ENCODE measurements around the gene PKD2L1. TPM values are rescaled to one million over a fixed set of nuclear protein-coding genes. Genes with fewer than 3 reads are reported as not detected.

PKD2L1 gene
- total and polyA plus RNA-seq, 9 of the 15 experiments (the other 6 are each of a cell fraction or from before 2014, with no cell fraction given), result not detected

- TF ChIP-seq E4F1 (CRISPR knock-in tag; IDR thresholded peaks at IDR 0.05; ENCODE audit: borderline replicate concordance), result no peak
- TF ChIP-seq MLLT1 (IDR thresholded peaks at IDR 0.05), result 0 out of 4 replicates have a peak, but pooled peaks of 1 of the 2 experiments have one; percentile 8
- no peak for TF ChIP-seq ZFP30 (CRISPR knock-in tag; IDR thresholded peaks at IDR 0.05; ENCODE audit: borderline replicate concordance)
- 0 out of 2 replicates have a peak, but pooled peaks have one; percentile 23 for TF ChIP-seq ZKSCAN1 (IDR thresholded peaks at IDR 0.05; ENCODE audit: low read depth, low read length)
- TF ChIP-seq RBM17 (IDR thresholded peaks at IDR 0.05; ENCODE audit: borderline replicate concordance, low read depth, low read length), result no peak
- TF ChIP-seq BRD4 (IDR thresholded peaks at IDR 0.05), result no peak
- 0 out of 2 replicates have a peak, but pooled peaks have one; percentile 5 for TF ChIP-seq MITF (IDR thresholded peaks at IDR 0.05)
- peak; percentile 35; the same call in 1 of the 2 replicates for TF ChIP-seq POLR2AphosphoS5 (IDR thresholded peaks at IDR 0.05; ENCODE audit: control insufficient read depth, insufficient read depth, low read depth, low read length)
- no peak for TF ChIP-seq COPS2 (conservative IDR thresholded peaks at IDR 0.05)
- no peak for TF ChIP-seq ZBTB33 (CRISPR knock-in tag; IDR thresholded peaks at IDR 0.05)
- TF ChIP-seq RBFOX2 (IDR thresholded peaks at IDR 0.05; ENCODE audit: low read depth, low read length), result peak; percentile 86
- peak; percentile 100 for TF ChIP-seq LCOR (CRISPR knock-in tag; IDR thresholded peaks at IDR 0.05)
- TF ChIP-seq MXI1 (IDR thresholded peaks at IDR 0.05; ENCODE audit: low read depth, low read length), result no peak; the same call in 1 of the 2 replicates
- no peak for TF ChIP-seq ZNF740 (CRISPR knock-in tag; IDR thresholded peaks at IDR 0.05)
- no peak for TF ChIP-seq ZNF740 (tag; IDR thresholded peaks at IDR 0.05)
- TF ChIP-seq NRF1 (conservative IDR thresholded peaks at IDR 0.05 in 1 of 2, IDR thresholded peaks at IDR 0.05 in 1 of 2), result no peak
- no peak for TF ChIP-seq ATF1 (CRISPR knock-in tag; IDR thresholded peaks at IDR 0.05)
- TF ChIP-seq ATF1 (tag; IDR thresholded peaks at IDR 0.05), result peak; percentile 47; the same call in 1 of the 2 replicates
- TF ChIP-seq NCOA4 (IDR thresholded peaks at IDR 0.05; ENCODE audit: partially characterized antibody), result no peak
These were observed 16.9 kb upstream of the PKD2L1 start, which contains the start of gene SCD (continued) for GRCh38 chr10:100346765-100347567.
